Neural cell (in vitro differentiated cells): ENCODE data around the gene ZNF205. TPM values are rescaled to one million over a fixed set of nuclear protein-coding genes. Genes with fewer than 3 reads are reported as not detected.

Experiments
- H2AFZ ChIP-seq: fragments of 200-600, 300-800 bp; sonication (generic), shearing (Covaris generic); 2 replicates; pipeline ENCODE4 v1.6.0; 2014; ENCODE audit warnings: low read depth, mild to moderate bottlenecking, antibody characterized with exemption, low read length, moderate library complexity
- H3F3A ChIP-seq: fragments of 200-600 bp; shearing (Covaris generic); 2 replicates; pipeline ENCODE4 v1.6.1; 2016; ENCODE audit warnings: mild to moderate bottlenecking, moderate library complexity, mixed read lengths, antibody characterized with exemption, low read length; ENCODE audit not compliant: insufficient read depth, poor library complexity, severe bottlenecking
- H3K27ac ChIP-seq: fragments of 200-600, 300-800 bp; sonication (generic), shearing (Covaris generic); 2 replicates; pipeline ENCODE4 v1.5.1; 2014; ENCODE audit warnings: mild to moderate bottlenecking, low read length, moderate library complexity
- H3K27me3 ChIP-seq: fragments of 300-800, 200-600 bp; sonication (generic), shearing (Covaris generic); 2 replicates; pipeline ENCODE4 v1.6.0; 2014; ENCODE audit warnings: mild to moderate bottlenecking, low read depth, low read length, moderate library complexity; ENCODE audit not compliant: insufficient read depth
- H3K36me3 ChIP-seq: fragments of 300-800, 200-600 bp; sonication (generic), shearing (Covaris generic); 2 replicates; pipeline ENCODE4 v1.5.1; 2014; ENCODE audit warnings: mild to moderate bottlenecking, antibody characterized with exemption, low read length, moderate library complexity; ENCODE audit not compliant: insufficient read depth
- H3K4me2 ChIP-seq: fragments of 300-800, 200-600 bp; sonication (generic), shearing (Covaris generic); 2 replicates; pipeline ENCODE4 v1.6.0; 2014; ENCODE audit warnings: mild to moderate bottlenecking, low read length
- H3K4me3 ChIP-seq: fragments of 300-800, 200-600 bp; sonication (generic), shearing (Covaris generic); 2 replicates; pipeline ENCODE4 v1.5.1; 2014; ENCODE audit warnings: mild to moderate bottlenecking, low read length, moderate library complexity
- H3K79me2 ChIP-seq: fragments of 200-600 bp; shearing (Covaris generic); replicated peaks from 2 replicates; pipeline ENCODE4 v1.6.0; 2014; ENCODE audit warnings: mild to moderate bottlenecking, low read length, moderate library complexity; ENCODE audit not compliant: insufficient read depth
- H3K9ac ChIP-seq: fragments of 300-800, 200-600 bp; sonication (generic), shearing (Covaris generic); 2 replicates; pipeline ENCODE4 v1.6.1; 2016; ENCODE audit warnings: mild to moderate bottlenecking, low read length, mixed read lengths
- H3K9me2 ChIP-seq: fragments of 200-600 bp; shearing (Covaris generic); 2 replicates; pipeline ENCODE4 v1.6.1; 2016; ENCODE audit warnings: mild to moderate bottlenecking, low read length, mixed read lengths; ENCODE audit not compliant: insufficient read depth
- H3K9me3 ChIP-seq: fragments of 200-600, 300-800 bp; sonication (generic), shearing (Covaris generic); 2 replicates; pipeline ENCODE4 v1.6.1; 2016; ENCODE audit warnings: mild to moderate bottlenecking, mixed run types, low read length, moderate library complexity, mixed read lengths
- H4K20me1 ChIP-seq: fragments of 200-600 bp; shearing (Covaris generic); 2 replicates; pipeline ENCODE4 v1.6.1; 2016; ENCODE audit warnings: mild to moderate bottlenecking, mixed run types; ENCODE audit not compliant: insufficient read depth
- CTCF ChIP-seq: fragments of 450-650 bp; IDR thresholded peaks from 2 replicates; pipeline ENCODE4 v1.5.1; 2014; ENCODE audit warnings: antibody characterized with exemption, mild to moderate bottlenecking, moderate library complexity; ENCODE audit not compliant: poor library complexity, severe bottlenecking
- EP300 ChIP-seq: fragments of 450-650 bp; conservative IDR thresholded peaks from 2 replicates; pipeline ENCODE4 v1.6.1; 2014; ENCODE audit warnings: antibody characterized with exemption, mild to moderate bottlenecking, moderate library complexity; ENCODE audit not compliant: poor library complexity, severe bottlenecking
- EZH2 ChIP-seq: fragments of 200-600, 300-800 bp; shearing (Covaris generic), sonication (generic); IDR thresholded peaks from 2 replicates; pipeline ENCODE4 v1.6.1; 2014; ENCODE audit warnings: antibody characterized with exemption, low read length, borderline replicate concordance, mild to moderate bottlenecking; ENCODE audit not compliant: insufficient read depth, poor library complexity, severe bottlenecking
- MXI1 ChIP-seq: fragments of 450-650 bp; conservative IDR thresholded peaks from 2 replicates; pipeline ENCODE4 v1.6.1; 2014; ENCODE audit warnings: antibody characterized with exemption, mild to moderate bottlenecking; ENCODE audit not compliant: poor library complexity, severe bottlenecking
- POLR2AphosphoS5 ChIP-seq: IDR thresholded peaks from 2 replicates; pipeline ENCODE4 v1.6.1; 2012
- RAD21 ChIP-seq: fragments of 450-650 bp; conservative IDR thresholded peaks from 2 replicates; pipeline ENCODE4 v1.6.1; 2014; ENCODE audit warnings: antibody characterized with exemption, mild to moderate bottlenecking, moderate library complexity
- REST ChIP-seq: IDR thresholded peaks from 2 replicates; pipeline ENCODE4 v1.6.1; 2012; ENCODE audit warnings: borderline replicate concordance
- SMC3 ChIP-seq: fragments of 450-650 bp; conservative IDR thresholded peaks from 2 replicates; pipeline ENCODE4 v1.6.1; 2014; ENCODE audit warnings: antibody characterized with exemption, mild to moderate bottlenecking, moderate library complexity; ENCODE audit not compliant: poor library complexity
- TAF1 ChIP-seq: IDR thresholded peaks from 2 replicates; pipeline ENCODE4 v1.6.1; 2012; ENCODE audit warnings: low read depth
- polyA plus RNA-seq: library from polyadenylated mRNA; depleted of rRNA; stranded (reverse); fragments of >200 nt; gene quantifications from 2 replicates; pipeline ENCODE4 v1.2.3, GENCODE V29; 2014

ZNF205 gene
- polyA plus RNA-seq, 1 donor from 2014 or later = 30.0 TPM

- Histone ChIP-seq H3K9me3 (no peaks in the 10 kb centered on the region), H3K4me3 (peak overlapping the region; percentile 89), H3K9me2 (no peaks in the 10 kb centered on the region), H2AFZ (no peak overlapping the region), H3K79me2 (no peaks in the 10 kb centered on the region), H3K27me3 (no peaks in the 10 kb centered on the region), H3K4me2 (no peak overlapping the region), H4K20me1 (no peaks in the 10 kb centered on the region), H3K9ac (peak overlapping the region; percentile 78), H3K36me3 (no peaks in the 10 kb centered on the region), H3K27ac (no peak overlapping the region), H3F3A (peaks cover 6% of the 10 kb centered on the region)
- TF ChIP-seq MXI1 (no peak), TAF1 (no peak), CTCF (no peak), REST (no peak), RAD21 (no peak), SMC3 (no peak), POLR2AphosphoS5 (no peak), EZH2 (no peak)
These were observed 36.8 kb downstream of the ZNF205 start for GRCh38 chr16:3149193-3149530.

- TF ChIP-seq MXI1 (no peak), EZH2 (no peak), EP300 (no peak), POLR2AphosphoS5 (no peak), REST (peak; percentile 50), CTCF (peak; percentile 58)
- Histone ChIP-seq H3K4me2 (peak overlapping the region; percentile 60), H3F3A (peaks cover 6% of the 10 kb centered on the region), H3K9me2 (no peaks in the 10 kb centered on the region), H3K9ac (peak overlapping the region; percentile 78), H3K79me2 (no peaks in the 10 kb centered on the region), H3K9me3 (no peaks in the 10 kb centered on the region), H3K27me3 (no peaks in the 10 kb centered on the region), H4K20me1 (no peaks in the 10 kb centered on the region), H3K4me3 (peak overlapping the region; percentile 89), H3K36me3 (no peaks in the 10 kb centered on the region), H3K27ac (peak overlapping the region; percentile 71), H2AFZ (peak overlapping the region; percentile 90)
These were observed 37.4 kb downstream of the ZNF205 start for GRCh38 chr16:3149630-3150345.
